ENCODE measurements around the gene SLC2A14. TPM values are rescaled to one million over a fixed set of nuclear protein-coding genes. Genes with fewer than 3 reads are reported as not detected.
"Not testable (repeated sequence)": the region's sequence is repeated elsewhere in the genome, so short reads cannot be mapped to it uniquely, and the experiment has no call there.

The SLC2A14 gene
- total RNA-seq, 2 experiments from 2014 or later, result 0.48 TPM; not detected in 1

- Histone ChIP-seq H3K4me1 (ENCODE audit: insufficient read depth, low read length, poor library complexity, severe bottlenecking) (no peaks in the 10 kb centered on the region), H3K4me2 (ENCODE audit: low read length) (no peak overlapping the region), H3K4me3 (ENCODE audit: low read depth, low read length, poor library complexity, severe bottlenecking) (no peak overlapping the region), H2AFZ (ENCODE audit: low read length) (no peak overlapping the region), H4K20me1 (ENCODE audit: insufficient read depth, low read length) (no peaks in the 10 kb centered on the region), H3K79me2 (ENCODE audit: insufficient read depth, low read depth, low read length) (no peaks in the 10 kb centered on the region), H3K9me3 (ENCODE audit: low read length) (no peaks in the 10 kb centered on the region), H3K36me3 (ENCODE audit: insufficient read depth, low read length) (no peaks in the 10 kb centered on the region), H3K9me2 (ENCODE audit: insufficient read depth, low read length) (no peaks in the 10 kb centered on the region), H3K27ac (ENCODE audit: low read depth, low read length, poor library complexity, severe bottlenecking) (no peak overlapping the region)
- ChIA-PET POLR2A (no interaction called here), CTCF (ENCODE audit: unreplicated experiment) (no interaction called here)
- DNase-seq (ENCODE audit: low spot score), result no peak
- no TSS peak for BruUV-seq (replicated peaks)
- intact Hi-C loops (cut with micrococcal nuclease; ENCODE audit: unreplicated experiment), result no loop called here
- TF ChIP-seq EZH2phosphoT487 (IDR thresholded peaks at IDR 0.05; ENCODE audit: borderline replicate concordance, low read depth, low read length) (no peak), CTCF (conservative IDR thresholded peaks at IDR 0.05; ENCODE audit: low read length) (no peak)
Observed at GRCh38 chr12:7869137-7869536, 3.6 kb downstream of the SLC2A14 start.

GRCh38 chr12:7868391-7868790 lies 4.3 kb downstream of the SLC2A14 start:
- no peak overlapping the region for H2AFZ ChIP-seq (ENCODE audit: low read length)
- H3K79me2 ChIP-seq (ENCODE audit: insufficient read depth, low read depth, low read length), result no peaks in the 10 kb centered on the region
- H3K27ac ChIP-seq (ENCODE audit: low read depth, low read length, poor library complexity, severe bottlenecking), result no peak overlapping the region
- no peak overlapping the region for H3K4me2 ChIP-seq (ENCODE audit: low read length)
- H4K20me1 ChIP-seq (ENCODE audit: insufficient read depth, low read length), result no peaks in the 10 kb centered on the region
- H3K9me2 ChIP-seq (ENCODE audit: insufficient read depth, low read length), result no peaks in the 10 kb centered on the region
- no peaks in the 10 kb centered on the region for H3K4me1 ChIP-seq (ENCODE audit: insufficient read depth, low read length, poor library complexity, severe bottlenecking)
- no peaks in the 10 kb centered on the region for H3K36me3 ChIP-seq (ENCODE audit: insufficient read depth, low read length)
- no TSS peak for BruUV-seq (replicated peaks)
- no peak for DNase-seq (ENCODE audit: low spot score)
- ChIA-PET POLR2A (no interaction called here), CTCF (ENCODE audit: unreplicated experiment) (no interaction called here)
- TF ChIP-seq EZH2phosphoT487 (IDR thresholded peaks at IDR 0.05; ENCODE audit: borderline replicate concordance, low read depth, low read length) (no peak), CTCF (conservative IDR thresholded peaks at IDR 0.05; ENCODE audit: low read length) (no peak)
- H3K9me3 ChIP-seq (ENCODE audit: low read length), result no peaks in the 10 kb centered on the region
- intact Hi-C loops (cut with micrococcal nuclease; ENCODE audit: unreplicated experiment), result no loop called here
- no peak overlapping the region for H3K4me3 ChIP-seq (ENCODE audit: low read depth, low read length, poor library complexity, severe bottlenecking)

- TF ChIP-seq EZH2phosphoT487 (IDR thresholded peaks at IDR 0.05; ENCODE audit: borderline replicate concordance, low read depth, low read length), result no peak
- no peak for TF ChIP-seq CTCF (conservative IDR thresholded peaks at IDR 0.05; ENCODE audit: low read length)
- Histone ChIP-seq H3K27ac (ENCODE audit: low read depth, low read length, poor library complexity, severe bottlenecking) (no peak overlapping the region), H3K4me2 (ENCODE audit: low read length) (no peak overlapping the region), H3K4me1 (ENCODE audit: insufficient read depth, low read length, poor library complexity, severe bottlenecking) (no peaks in the 10 kb centered on the region), H3K9me2 (ENCODE audit: insufficient read depth, low read length) (no peaks in the 10 kb centered on the region), H4K20me1 (ENCODE audit: insufficient read depth, low read length) (no peaks in the 10 kb centered on the region), H3K9me3 (ENCODE audit: low read length) (no peaks in the 10 kb centered on the region), H2AFZ (ENCODE audit: low read length) (no peak overlapping the region), H3K4me3 (ENCODE audit: low read depth, low read length, poor library complexity, severe bottlenecking) (no peak overlapping the region), H3K79me2 (ENCODE audit: insufficient read depth, low read depth, low read length) (no peaks in the 10 kb centered on the region), H3K36me3 (ENCODE audit: insufficient read depth, low read length) (no peaks in the 10 kb centered on the region)
- ChIA-PET CTCF (ENCODE audit: unreplicated experiment) (no interaction called here), POLR2A (interaction anchor here (0.6 to 0.7 kb wide), 2 partner anchors 9 to 30 kb away, joined by 3 read pairs; no protein-coding TSS in a partner anchor)
- no TSS peak for BruUV-seq (replicated peaks)
- intact Hi-C loops (cut with micrococcal nuclease; ENCODE audit: unreplicated experiment), result no loop called here
- no peak for DNase-seq (ENCODE audit: low spot score)
Observed at GRCh38 chr12:7864601-7865150, 8.0 kb downstream of the SLC2A14 start.

- H3K36me3 ChIP-seq (ENCODE audit: insufficient read depth, low read length); BruUV-seq (replicated peaks); CTCF ChIA-PET (ENCODE audit: unreplicated experiment); H3K4me3 ChIP-seq (ENCODE audit: low read depth, low read length, poor library complexity, severe bottlenecking); H3K4me1 ChIP-seq (ENCODE audit: insufficient read depth, low read length, poor library complexity, severe bottlenecking); DNase-seq (ENCODE audit: low spot score); H4K20me1 ChIP-seq (ENCODE audit: insufficient read depth, low read length); H3K9me2 ChIP-seq (ENCODE audit: insufficient read depth, low read length); intact Hi-C loops (cut with micrococcal nuclease; ENCODE audit: unreplicated experiment); H3K4me2 ChIP-seq (ENCODE audit: low read length); H2AFZ ChIP-seq (ENCODE audit: low read length); H3K9me3 ChIP-seq (ENCODE audit: low read length); H3K79me2 ChIP-seq (ENCODE audit: insufficient read depth, low read depth, low read length); H3K27ac ChIP-seq (ENCODE audit: low read depth, low read length, poor library complexity, severe bottlenecking): not testable (repeated sequence)
- POLR2A ChIA-PET, result interaction anchor here (0.7 kb wide), 2 partner anchors 31 to 72 kb away, joined by 3 to 4 read pairs; no protein-coding TSS in a partner anchor
Observed at GRCh38 chr12:7862814-7863348, 9.8 kb downstream of the SLC2A14 start.

Data from OCI-LY7 (cell line).